Posterior cingulate gyrus (tissue), 11 donors: ENCODE results near the gene WDR64.

ENCODE experiments used
- DNase-seq, 10 donors: peaks; one replicate each; pipeline versions ENCODE4 v3.0.0 to v3.0.0-alpha.2; 2020 to 2021; ENCODE audit warnings: mixed read lengths in 3 of 10
- intact Hi-C: fragments of 100-400 bp; cut with DNase I; formaldehyde crosslinking; loops from one replicate; pipeline ENCODE4 v1.15.1; 2023

The WDR64 gene

GRCh38 chr1:241652012-241652411, at the start of gene WDR64:
TSS of gene WDR64 (plus strand) at chr1:241652281. CDS start at chr1:241652485, 204 bp downstream.
- intact Hi-C loops = no loop called here
- no peak for DNase-seq

- intact Hi-C loops = no loop called here
- no peak for DNase-seq
Observed at GRCh38 chr1:241603731-241604245, 48.3 kb upstream of the WDR64 start.

- intact Hi-C loops = no loop called here
- DNase-seq = no peak
Observed at GRCh38 chr1:241605146-241605805, 46.8 kb upstream of the WDR64 start.

GRCh38 chr1:241606544-241606943, 45.5 kb upstream of the WDR64 start:
- DNase-seq = no peak
- intact Hi-C loops = no loop called here

GRCh38 chr1:241607497-241607896, 44.6 kb upstream of the WDR64 start:
- no peak for DNase-seq
- intact Hi-C loops = no loop called here

- intact Hi-C loops = no loop called here
- DNase-seq = no peak
Observed at GRCh38 chr1:241608379-241609033, 43.6 kb upstream of the WDR64 start.

- intact Hi-C loops = loop anchor here (2.0 to 10.0 kb wide), 2 partner anchors 225 to 385 kb away; partner anchors contain the start of gene MAP1LC3C
Observed at GRCh38 chr1:241610056-241610815, 41.8 kb upstream of the WDR64 start.

GRCh38 chr1:241611063-241611462, 41.0 kb upstream of the WDR64 start:
- intact Hi-C loops = loop anchor here (2.0 to 10.0 kb wide), 2 partner anchors 224 to 384 kb away; partner anchors contain the start of gene MAP1LC3C
- DNase-seq = no peak

More at GRCh38 chr1:241610056-241610815, 41.8 kb upstream of the WDR64 start:
- DNase-seq = peak in 2 of 10 donors; percentile 55 to 72

- intact Hi-C loops = loop anchor here (2.0 to 10.0 kb wide), 2 partner anchors 223 to 383 kb away; partner anchors contain the start of gene MAP1LC3C
- DNase-seq = no peak
Observed at GRCh38 chr1:241611736-241612135, 40.3 kb upstream of the WDR64 start.

GRCh38 chr1:241612533-241613477, 39.3 kb upstream of the WDR64 start:
- no peak for DNase-seq
- intact Hi-C loops = loop anchor here (10.0 kb wide), 1 partner anchor 382 kb away; the partner anchor contains the start of gene MAP1LC3C

- intact Hi-C loops = loop anchor here (10.0 kb wide), 1 partner anchor 381 kb away; the partner anchor contains the start of gene MAP1LC3C
- DNase-seq = no peak
Observed at GRCh38 chr1:241614144-241614543, 37.9 kb upstream of the WDR64 start.

- DNase-seq = no peak
- intact Hi-C loops = loop anchor here (10.0 kb wide), 1 partner anchor 380 kb away; the partner anchor contains the start of gene MAP1LC3C
Observed at GRCh38 chr1:241614572-241614971, 37.5 kb upstream of the WDR64 start.

GRCh38 chr1:241615043-241615974, 36.8 kb upstream of the WDR64 start:
- DNase-seq = no peak
- intact Hi-C loops = loop anchor here (10.0 kb wide), 1 partner anchor 379 kb away; the partner anchor contains the start of gene MAP1LC3C

GRCh38 chr1:241617426-241617825, 34.7 kb upstream of the WDR64 start:
- intact Hi-C loops = loop anchor here (10.0 kb wide), 1 partner anchor 377 kb away; the partner anchor contains the start of gene MAP1LC3C

GRCh38 chr1:241622669-241623068, 29.4 kb upstream of the WDR64 start:
- intact Hi-C loops = no loop called here
- no peak for DNase-seq

More at GRCh38 chr1:241617426-241617825, 34.7 kb upstream of the WDR64 start:
- DNase-seq = no peak

GRCh38 chr1:241624935-241625334, 27.1 kb upstream of the WDR64 start:
- intact Hi-C loops = loop anchor here (5.0 kb wide), 1 partner anchor 93 kb away; the partner anchor contains the start of gene KMO

GRCh38 chr1:241627453-241628259, 24.4 kb upstream of the WDR64 start:
- DNase-seq = no peak
- intact Hi-C loops = loop anchor here (5.0 kb wide), 1 partner anchor 95 kb away; the partner anchor contains the start of gene KMO

More at GRCh38 chr1:241624935-241625334, 27.1 kb upstream of the WDR64 start:
- no peak for DNase-seq
